GM23338 (cell line): ENCODE measurements around the gene ASMT.

ENCODE experiments used
- CREB1 ChIP-seq: fragments of 250-450 bp; sonication (Bioruptor Pico); IDR thresholded peaks from 2 replicates; pipeline ENCODE4 v1.5.0; 2020; ENCODE audit warnings: low read depth, mild to moderate bottlenecking, moderate library complexity
- CTCF ChIP-seq, 2 experiments: fragments of 200-600 bp in 1 of 2; sonication (generic) in 1 of 2; conservative IDR thresholded peaks; 2 replicates each; pipeline versions ENCODE4 v1.5.1 to v1.6.1; 2016 to 2017; ENCODE audit warnings: antibody characterized with exemption in 2 of 2, low read depth in 2 of 2, mild to moderate bottlenecking in 2 of 2, moderate library complexity in 1 of 2
- EZH2 ChIP-seq: fragments of 200-600 bp; sonication (generic); IDR thresholded peaks from one replicate; pipeline ENCODE4 v1.8.0; 2017; ENCODE audit warnings: antibody characterized with exemption, mild to moderate bottlenecking, low read depth; ENCODE audit not compliant: unreplicated experiment
- EZH2phosphoT487 ChIP-seq: fragments of 200-600 bp; sonication (generic); IDR thresholded peaks from one replicate; pipeline ENCODE4 v1.8.1; 2018; ENCODE audit warnings: antibody characterized with exemption; ENCODE audit not compliant: unreplicated experiment
- JUNB ChIP-seq: IDR thresholded peaks from one replicate; pipeline ENCODE4 v1.6.1; 2016; ENCODE audit warnings: antibody characterized with exemption; ENCODE audit not compliant: unreplicated experiment
- NANOG ChIP-seq: IDR thresholded peaks from 2 replicates; pipeline ENCODE4 v1.6.1; 2016; ENCODE audit warnings: antibody characterized with exemption, borderline replicate concordance
- POLR2AphosphoS5 ChIP-seq: IDR thresholded peaks from 2 replicates; pipeline ENCODE4 v1.6.1; 2016; ENCODE audit warnings: antibody characterized with exemption, low read depth
- REST ChIP-seq: IDR thresholded peaks from one replicate; pipeline ENCODE4 v1.6.1; 2018; ENCODE audit warnings: antibody characterized with exemption; ENCODE audit not compliant: unreplicated experiment
- ZNF114 ChIP-seq: fragments of 250-450 bp; sonication (Bioruptor Pico); IDR thresholded peaks from 2 replicates; pipeline ENCODE4 v1.5.0; 2020; ENCODE audit warnings: mild to moderate bottlenecking, moderate library complexity
- TF ChIP-seq, protein P1 (sequence below): IDR thresholded peaks from 2 replicates; pipeline ENCODE4 v1.6.1; 2016; ENCODE audit warnings: antibody characterized with exemption
- TF ChIP-seq, protein P2 (sequence below): fragments of 250-450 bp; sonication (Bioruptor Pico); IDR thresholded peaks from 2 replicates; pipeline ENCODE4 v1.5.0; 2020; ENCODE audit warnings: mild to moderate bottlenecking, moderate library complexity

GRCh38 chrX:1612641-1613286 is 2.1 kb upstream of the ASMT start:
- TF ChIP-seq POLR2AphosphoS5 (no peak), CTCF (conservative IDR thresholded peaks at IDR 0.05; ENCODE audit: low read depth in 2 of 2) (no peak), EZH2phosphoT487 (no peak), EZH2 (no peak), REST (no peak), CREB1 (CRISPR knock-in tag) (no peak), JUNB (no peak), NANOG (no peak), ZNF114 (CRISPR knock-in tag) (no peak)
- TF ChIP-seq, protein P1, sequence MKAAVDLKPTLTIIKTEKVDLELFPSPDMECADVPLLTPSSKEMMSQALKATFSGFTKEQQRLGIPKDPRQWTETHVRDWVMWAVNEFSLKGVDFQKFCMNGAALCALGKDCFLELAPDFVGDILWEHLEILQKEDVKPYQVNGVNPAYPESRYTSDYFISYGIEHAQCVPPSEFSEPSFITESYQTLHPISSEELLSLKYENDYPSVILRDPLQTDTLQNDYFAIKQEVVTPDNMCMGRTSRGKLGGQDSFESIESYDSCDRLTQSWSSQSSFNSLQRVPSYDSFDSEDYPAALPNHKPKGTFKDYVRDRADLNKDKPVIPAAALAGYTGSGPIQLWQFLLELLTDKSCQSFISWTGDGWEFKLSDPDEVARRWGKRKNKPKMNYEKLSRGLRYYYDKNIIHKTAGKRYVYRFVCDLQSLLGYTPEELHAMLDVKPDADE: no peak
- TF ChIP-seq, protein P2, sequence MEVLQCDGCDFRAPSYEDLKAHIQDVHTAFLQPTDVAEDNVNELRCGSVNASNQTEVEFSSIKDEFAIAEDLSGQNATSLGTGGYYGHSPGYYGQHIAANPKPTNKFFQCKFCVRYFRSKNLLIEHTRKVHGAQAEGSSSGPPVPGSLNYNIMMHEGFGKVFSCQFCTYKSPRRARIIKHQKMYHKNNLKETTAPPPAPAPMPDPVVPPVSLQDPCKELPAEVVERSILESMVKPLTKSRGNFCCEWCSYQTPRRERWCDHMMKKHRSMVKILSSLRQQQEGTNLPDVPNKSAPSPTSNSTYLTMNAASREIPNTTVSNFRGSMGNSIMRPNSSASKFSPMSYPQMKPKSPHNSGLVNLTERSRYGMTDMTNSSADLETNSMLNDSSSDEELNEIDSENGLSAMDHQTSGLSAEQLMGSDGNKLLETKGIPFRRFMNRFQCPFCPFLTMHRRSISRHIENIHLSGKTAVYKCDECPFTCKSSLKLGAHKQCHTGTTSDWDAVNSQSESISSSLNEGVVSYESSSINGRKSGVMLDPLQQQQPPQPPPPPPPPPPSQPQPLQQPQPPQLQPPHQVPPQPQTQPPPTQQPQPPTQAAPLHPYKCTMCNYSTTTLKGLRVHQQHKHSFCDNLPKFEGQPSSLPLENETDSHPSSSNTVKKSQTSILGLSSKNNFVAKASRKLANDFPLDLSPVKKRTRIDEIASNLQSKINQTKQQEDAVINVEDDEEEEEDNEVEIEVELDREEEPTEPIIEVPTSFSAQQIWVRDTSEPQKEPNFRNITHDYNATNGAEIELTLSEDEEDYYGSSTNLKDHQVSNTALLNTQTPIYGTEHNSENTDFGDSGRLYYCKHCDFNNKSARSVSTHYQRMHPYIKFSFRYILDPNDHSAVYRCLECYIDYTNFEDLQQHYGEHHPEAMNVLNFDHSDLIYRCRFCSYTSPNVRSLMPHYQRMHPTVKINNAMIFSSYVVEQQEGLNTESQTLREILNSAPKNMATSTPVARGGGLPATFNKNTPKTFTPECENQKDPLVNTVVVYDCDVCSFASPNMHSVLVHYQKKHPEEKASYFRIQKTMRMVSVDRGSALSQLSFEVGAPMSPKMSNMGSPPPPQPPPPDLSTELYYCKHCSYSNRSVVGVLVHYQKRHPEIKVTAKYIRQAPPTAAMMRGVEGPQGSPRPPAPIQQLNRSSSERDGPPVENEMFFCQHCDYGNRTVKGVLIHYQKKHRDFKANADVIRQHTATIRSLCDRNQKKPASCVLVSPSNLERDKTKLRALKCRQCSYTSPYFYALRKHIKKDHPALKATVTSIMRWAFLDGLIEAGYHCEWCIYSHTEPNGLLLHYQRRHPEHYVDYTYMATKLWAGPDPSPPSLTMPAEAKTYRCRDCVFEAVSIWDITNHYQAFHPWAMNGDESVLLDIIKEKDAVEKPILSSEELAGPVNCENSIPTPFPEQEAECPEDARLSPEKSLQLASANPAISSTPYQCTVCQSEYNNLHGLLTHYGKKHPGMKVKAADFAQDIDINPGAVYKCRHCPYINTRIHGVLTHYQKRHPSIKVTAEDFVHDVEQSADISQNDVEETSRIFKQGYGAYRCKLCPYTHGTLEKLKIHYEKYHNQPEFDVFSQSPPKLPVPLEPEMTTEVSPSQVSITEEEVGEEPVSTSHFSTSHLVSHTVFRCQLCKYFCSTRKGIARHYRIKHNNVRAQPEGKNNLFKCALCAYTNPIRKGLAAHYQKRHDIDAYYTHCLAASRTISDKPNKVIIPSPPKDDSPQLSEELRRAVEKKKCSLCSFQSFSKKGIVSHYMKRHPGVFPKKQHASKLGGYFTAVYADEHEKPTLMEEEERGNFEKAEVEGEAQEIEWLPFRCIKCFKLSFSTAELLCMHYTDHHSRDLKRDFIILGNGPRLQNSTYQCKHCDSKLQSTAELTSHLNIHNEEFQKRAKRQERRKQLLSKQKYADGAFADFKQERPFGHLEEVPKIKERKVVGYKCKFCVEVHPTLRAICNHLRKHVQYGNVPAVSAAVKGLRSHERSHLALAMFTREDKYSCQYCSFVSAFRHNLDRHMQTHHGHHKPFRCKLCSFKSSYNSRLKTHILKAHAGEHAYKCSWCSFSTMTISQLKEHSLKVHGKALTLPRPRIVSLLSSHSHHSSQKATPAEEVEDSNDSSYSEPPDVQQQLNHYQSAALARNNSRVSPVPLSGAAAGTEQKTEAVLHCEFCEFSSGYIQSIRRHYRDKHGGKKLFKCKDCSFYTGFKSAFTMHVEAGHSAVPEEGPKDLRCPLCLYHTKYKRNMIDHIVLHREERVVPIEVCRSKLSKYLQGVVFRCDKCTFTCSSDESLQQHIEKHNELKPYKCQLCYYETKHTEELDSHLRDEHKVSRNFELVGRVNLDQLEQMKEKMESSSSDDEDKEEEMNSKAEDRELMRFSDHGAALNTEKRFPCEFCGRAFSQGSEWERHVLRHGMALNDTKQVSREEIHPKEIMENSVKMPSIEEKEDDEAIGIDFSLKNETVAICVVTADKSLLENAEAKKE (CRISPR knock-in tag): no peak
